OCI-LY3 (cell line): Measurements from ENCODE around the gene RBM17.

Source experiments
- EZH2phosphoT487 ChIP-seq: fragments of 200-600 bp; shearing (Covaris generic); IDR thresholded peaks from 2 replicates; pipeline ENCODE4 v1.6.1; 2018; ENCODE audit warnings: antibody characterized with exemption, mixed run types, low read depth
- TF ChIP-seq, protein P1 (sequence below): fragments of 200-600, 300-600 bp; sonication (generic); IDR thresholded peaks from 2 replicates; pipeline ENCODE4 v1.5.1; 2014; ENCODE audit warnings: antibody characterized with exemption, low read length, low read depth

DNA sequence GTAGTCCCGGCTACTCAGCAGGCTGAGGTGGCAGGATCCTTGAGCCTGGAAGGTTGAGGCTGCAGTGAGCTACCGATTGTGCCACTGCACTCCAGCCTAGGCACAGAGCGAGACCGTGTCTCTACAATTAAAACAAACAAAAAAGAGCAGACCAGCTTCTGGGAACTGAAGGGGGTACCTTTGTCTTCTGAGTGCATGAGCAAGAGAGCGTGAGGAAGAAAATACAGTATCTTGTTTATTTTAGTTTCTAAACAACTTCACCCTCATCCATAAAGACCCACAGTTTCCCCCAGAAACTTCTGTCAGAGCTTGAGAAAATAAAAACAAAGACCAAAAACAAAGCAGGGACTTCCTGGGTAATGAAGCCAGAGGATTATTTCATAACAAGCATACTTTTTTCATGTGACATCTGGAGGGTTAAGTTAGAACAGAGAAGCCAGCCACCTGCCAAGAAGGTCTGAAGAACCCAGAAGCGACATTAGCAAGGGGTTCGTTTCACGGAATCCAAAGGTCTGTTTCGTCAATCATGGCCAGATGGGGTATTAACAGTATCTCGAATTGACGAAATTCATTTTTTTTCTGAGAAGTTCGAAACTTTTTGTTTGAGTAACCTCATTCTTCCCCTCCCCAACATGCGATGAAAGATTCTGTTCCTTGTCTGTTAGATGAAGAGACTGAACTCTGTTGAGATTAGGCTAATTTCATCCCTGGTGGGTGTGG, 16.5 kb upstream of the RBM17 start:
- TF ChIP-seq, protein P1, sequence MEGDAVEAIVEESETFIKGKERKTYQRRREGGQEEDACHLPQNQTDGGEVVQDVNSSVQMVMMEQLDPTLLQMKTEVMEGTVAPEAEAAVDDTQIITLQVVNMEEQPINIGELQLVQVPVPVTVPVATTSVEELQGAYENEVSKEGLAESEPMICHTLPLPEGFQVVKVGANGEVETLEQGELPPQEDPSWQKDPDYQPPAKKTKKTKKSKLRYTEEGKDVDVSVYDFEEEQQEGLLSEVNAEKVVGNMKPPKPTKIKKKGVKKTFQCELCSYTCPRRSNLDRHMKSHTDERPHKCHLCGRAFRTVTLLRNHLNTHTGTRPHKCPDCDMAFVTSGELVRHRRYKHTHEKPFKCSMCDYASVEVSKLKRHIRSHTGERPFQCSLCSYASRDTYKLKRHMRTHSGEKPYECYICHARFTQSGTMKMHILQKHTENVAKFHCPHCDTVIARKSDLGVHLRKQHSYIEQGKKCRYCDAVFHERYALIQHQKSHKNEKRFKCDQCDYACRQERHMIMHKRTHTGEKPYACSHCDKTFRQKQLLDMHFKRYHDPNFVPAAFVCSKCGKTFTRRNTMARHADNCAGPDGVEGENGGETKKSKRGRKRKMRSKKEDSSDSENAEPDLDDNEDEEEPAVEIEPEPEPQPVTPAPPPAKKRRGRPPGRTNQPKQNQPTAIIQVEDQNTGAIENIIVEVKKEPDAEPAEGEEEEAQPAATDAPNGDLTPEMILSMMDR, result no peak
- TF ChIP-seq EZH2phosphoT487, result no peak
